GM21786 (cell line): Measurements from ENCODE around the gene TOMM40.
"Not testable (repeated sequence)": the region's sequence is repeated elsewhere in the genome, so short reads cannot be mapped to it uniquely, and the experiment has no call there.

Source experiments
- ATAC-seq: cut with Tn5 transposase; IDR thresholded peaks from one replicate; pipeline ENCODE4 v1.9.1; 2021; ENCODE audit not compliant: unreplicated experiment

Gene TOMM40

GRCh38 chr19:44894946-44895345 is 3.9 kb downstream of the TOMM40 start:
- ATAC-seq: no peak

GRCh38 chr19:44897835-44898234 is 6.8 kb downstream of the TOMM40 start:
- ATAC-seq: no peak

- no peak for ATAC-seq
Measured at GRCh38 chr19:44900328-44901244, 9.5 kb downstream of the TOMM40 start.

GRCh38 chr19:44903216-44903601 is 12.2 kb downstream of the TOMM40 start:
- no peak for ATAC-seq

- no peak for ATAC-seq
Measured at GRCh38 chr19:44903602-44904425, 12.8 kb downstream of the TOMM40 start.

GRCh38 chr19:44904426-44904994 is 13.5 kb downstream of the TOMM40 start:
- no peak for ATAC-seq

GRCh38 chr19:44905437-44906160 is 14.5 kb downstream of the TOMM40 start, which contains the start of gene APOE:
Gene APOE, plus strand, starts transcription at chr19:44905796. Its CDS starts 829 bp downstream, at chr19:44906625.
- ATAC-seq: no peak

GRCh38 chr19:44907613-44908012 is 16.6 kb downstream of the TOMM40 start:
- no peak for ATAC-seq

- no peak for ATAC-seq
Measured at GRCh38 chr19:44908074-44908835, 17.2 kb downstream of the TOMM40 start.

- no peak for ATAC-seq
Measured at GRCh38 chr19:44908836-44909261, 17.8 kb downstream of the TOMM40 start.

GRCh38 chr19:44909775-44910174 is 18.7 kb downstream of the TOMM40 start:
- no peak for ATAC-seq

GRCh38 chr19:44911896-44912295 is 20.8 kb downstream of the TOMM40 start:
- ATAC-seq: not testable (repeated sequence)

- no peak for ATAC-seq
Measured at GRCh38 chr19:44912854-44913253, 21.8 kb downstream of the TOMM40 start.

GRCh38 chr19:44913512-44914432 is 22.7 kb downstream of the TOMM40 start:
- not testable (repeated sequence) for ATAC-seq

- ATAC-seq: peak; percentile 66
Measured at GRCh38 chr19:44914433-44915206, 23.6 kb downstream of the TOMM40 start, which contains the start of gene APOC1. Gene APOC1, plus strand, starts transcription at chr19:44914608. Its CDS starts 284 bp downstream, at chr19:44914892.

GRCh38 chr19:44924243-44924725 is 33.2 kb downstream of the TOMM40 start:
- ATAC-seq: no peak

GRCh38 chr19:44925114-44925891 is 34.2 kb downstream of the TOMM40 start:
- no peak for ATAC-seq
